Measurements from ENCODE around the gene PCDHGC5.
A peak's percentile ranks its signal among the peaks of the same experiment; 100 is the strongest.

Gene PCDHGC5

GRCh38 chr5:141491323-141492167 lies 2.7 kb downstream of the PCDHGC5 start:
- no peak for DNase-seq

- no peak for DNase-seq
These were observed 3.4 kb downstream of the PCDHGC5 start for GRCh38 chr5:141492168-141492885.

GRCh38 chr5:141493500-141494422 lies 4.9 kb downstream of the PCDHGC5 start:
- no peak for DNase-seq

- DNase-seq = no peak
These were observed 6.0 kb downstream of the PCDHGC5 start for GRCh38 chr5:141494761-141495452.

GRCh38 chr5:141495453-141495811 lies 6.6 kb downstream of the PCDHGC5 start:
- DNase-seq = no peak

- no peak for DNase-seq
These were observed 7.2 kb downstream of the PCDHGC5 start for GRCh38 chr5:141496038-141496437.

GRCh38 chr5:141501761-141502160 lies 12.9 kb downstream of the PCDHGC5 start:
- DNase-seq = no peak

- no peak for DNase-seq
These were observed 14.8 kb downstream of the PCDHGC5 start for GRCh38 chr5:141503681-141504080.

- no peak for DNase-seq
These were observed 15.3 kb downstream of the PCDHGC5 start for GRCh38 chr5:141504216-141504615.

GRCh38 chr5:141506381-141507155 lies 17.7 kb downstream of the PCDHGC5 start:
- DNase-seq = no peak

GRCh38 chr5:141507387-141508091 lies 18.7 kb downstream of the PCDHGC5 start:
- DNase-seq = no peak

- DNase-seq = peak in 1 of 2 experiments; percentile 43
These were observed 19.5 kb downstream of the PCDHGC5 start for GRCh38 chr5:141508440-141508797.

GRCh38 chr5:141508798-141509611 lies 20.1 kb downstream of the PCDHGC5 start:
- DNase-seq = peak; percentile 59 to 86

GRCh38 chr5:141510160-141510559 lies 21.3 kb downstream of the PCDHGC5 start:
- DNase-seq = no peak

GRCh38 chr5:141510850-141511601 lies 22.1 kb downstream of the PCDHGC5 start:
- no peak for DNase-seq

- no peak for DNase-seq
These were observed 23.0 kb downstream of the PCDHGC5 start for GRCh38 chr5:141511771-141512325.

GRCh38 chr5:141512390-141512910 lies 23.6 kb downstream of the PCDHGC5 start:
- peak in 1 of 2 experiments; percentile 23 for DNase-seq

- DNase-seq = no peak
These were observed 24.2 kb downstream of the PCDHGC5 start for GRCh38 chr5:141512911-141513626.
